Measurements from ENCODE around the gene CLEC4G.

Gene CLEC4G

DNA sequence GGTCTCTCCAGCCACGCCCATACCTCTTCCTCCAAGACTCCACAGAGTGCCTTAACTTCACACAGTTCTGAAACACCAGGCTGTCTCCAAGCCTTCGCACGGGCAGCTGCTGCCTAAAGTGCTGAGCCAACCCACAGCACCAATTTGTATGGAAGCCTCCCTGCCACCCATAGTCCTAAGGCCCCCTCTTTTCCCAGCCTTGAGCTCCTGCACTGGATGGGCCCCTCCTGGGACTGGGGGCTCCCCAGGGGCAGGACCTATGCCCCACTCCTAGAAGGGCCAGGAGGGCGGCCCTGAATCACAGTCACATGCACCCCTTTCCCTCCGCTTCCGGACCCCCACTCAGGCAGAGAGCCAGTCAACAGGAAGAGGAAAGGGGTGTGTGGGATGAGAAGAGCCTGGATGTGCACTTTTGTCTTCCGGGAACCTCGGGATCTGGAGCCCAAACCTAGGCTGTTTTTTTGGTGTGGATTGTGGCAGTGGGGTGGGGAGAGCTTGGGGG is 24.9 kb downstream of the CLEC4G start:
- no peak overlapping the region for H3K4me3 ChIP-seq (ENCODE audit: low read depth, low read length)
- TF ChIP-seq, protein P1, sequence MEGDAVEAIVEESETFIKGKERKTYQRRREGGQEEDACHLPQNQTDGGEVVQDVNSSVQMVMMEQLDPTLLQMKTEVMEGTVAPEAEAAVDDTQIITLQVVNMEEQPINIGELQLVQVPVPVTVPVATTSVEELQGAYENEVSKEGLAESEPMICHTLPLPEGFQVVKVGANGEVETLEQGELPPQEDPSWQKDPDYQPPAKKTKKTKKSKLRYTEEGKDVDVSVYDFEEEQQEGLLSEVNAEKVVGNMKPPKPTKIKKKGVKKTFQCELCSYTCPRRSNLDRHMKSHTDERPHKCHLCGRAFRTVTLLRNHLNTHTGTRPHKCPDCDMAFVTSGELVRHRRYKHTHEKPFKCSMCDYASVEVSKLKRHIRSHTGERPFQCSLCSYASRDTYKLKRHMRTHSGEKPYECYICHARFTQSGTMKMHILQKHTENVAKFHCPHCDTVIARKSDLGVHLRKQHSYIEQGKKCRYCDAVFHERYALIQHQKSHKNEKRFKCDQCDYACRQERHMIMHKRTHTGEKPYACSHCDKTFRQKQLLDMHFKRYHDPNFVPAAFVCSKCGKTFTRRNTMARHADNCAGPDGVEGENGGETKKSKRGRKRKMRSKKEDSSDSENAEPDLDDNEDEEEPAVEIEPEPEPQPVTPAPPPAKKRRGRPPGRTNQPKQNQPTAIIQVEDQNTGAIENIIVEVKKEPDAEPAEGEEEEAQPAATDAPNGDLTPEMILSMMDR (IDR thresholded peaks at IDR 0.05; ENCODE audit: low read depth, low read length), result no peak

DNA sequence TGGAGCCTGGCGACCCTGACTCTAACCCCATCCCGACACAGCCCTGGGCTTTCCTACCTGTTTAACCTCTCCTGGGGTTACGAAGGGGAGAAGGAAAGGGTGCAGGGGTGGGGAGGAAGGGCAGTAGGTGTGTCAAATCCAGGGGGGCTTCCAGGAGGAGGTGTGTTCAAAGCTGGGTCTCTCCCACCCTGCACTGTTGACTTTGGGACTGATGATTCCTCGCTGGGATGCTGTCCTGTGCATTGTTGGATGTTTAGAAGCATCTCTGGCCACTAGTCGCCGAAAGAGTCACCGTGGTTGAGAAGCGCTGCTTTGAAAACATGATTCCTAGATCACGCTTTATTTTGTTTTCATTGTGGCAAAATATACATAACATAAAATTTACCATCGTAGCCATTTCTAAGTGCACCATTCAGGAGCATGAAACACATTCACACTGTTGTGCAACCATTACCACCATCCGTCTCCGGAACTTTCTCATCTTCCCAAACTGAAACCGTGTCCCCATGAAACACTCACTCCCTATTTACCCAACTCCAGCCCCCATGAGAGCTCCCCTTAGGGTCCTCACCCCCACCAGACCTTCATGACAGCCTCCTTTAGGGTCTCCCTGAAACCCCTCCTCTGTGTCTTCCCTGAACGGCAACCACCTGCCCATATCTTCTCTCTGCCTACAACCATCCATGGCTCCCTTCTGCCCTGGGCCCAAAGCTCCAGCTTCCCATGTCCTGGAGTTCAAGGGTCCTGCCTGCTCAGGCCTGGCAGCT is 25.5 kb downstream of the CLEC4G start:
- H3K4me3 ChIP-seq (ENCODE audit: low read depth, low read length), result no peak overlapping the region
- TF ChIP-seq, protein P1 (IDR thresholded peaks at IDR 0.05; ENCODE audit: low read depth, low read length), result no peak

DNA sequence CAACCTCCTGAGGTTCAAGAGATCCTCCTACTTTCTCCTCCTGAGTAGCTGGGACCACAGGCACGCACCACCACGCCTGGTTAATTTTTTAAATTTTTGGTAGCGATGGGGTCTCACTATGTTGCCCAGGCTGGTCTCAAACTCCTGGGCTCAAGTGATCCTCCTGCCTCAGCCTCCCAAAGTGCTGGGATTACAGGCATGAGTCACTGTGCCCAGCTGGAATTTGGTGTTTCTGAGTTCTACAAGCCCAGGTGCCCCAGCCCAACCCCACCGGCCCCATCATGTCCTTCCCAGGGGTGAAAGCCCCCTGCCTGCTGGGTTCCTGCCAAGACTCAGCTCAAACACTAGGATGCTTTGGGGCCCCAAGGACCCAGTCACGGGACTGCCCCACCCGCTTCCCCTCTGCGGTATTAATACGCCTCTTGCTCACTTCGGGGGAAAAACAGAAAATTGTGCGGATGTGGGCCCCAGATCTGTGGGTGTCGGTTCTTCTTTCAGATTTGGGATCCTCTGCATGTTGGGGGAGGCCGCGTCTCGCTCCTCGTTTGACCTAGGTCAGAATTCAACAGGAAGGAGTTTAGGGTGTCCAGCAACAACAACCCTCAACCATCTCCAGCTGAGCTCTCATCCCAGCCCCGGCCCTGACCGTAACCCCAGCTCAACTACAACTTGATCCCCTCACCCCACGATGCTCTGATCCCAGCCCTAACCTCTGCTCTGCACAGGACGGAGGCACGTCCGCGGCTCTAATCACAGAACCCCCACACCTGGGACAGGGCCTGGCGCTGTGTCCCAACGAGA is 26.3 kb downstream of the CLEC4G start:
- TF ChIP-seq, protein P1 (IDR thresholded peaks at IDR 0.05; ENCODE audit: low read depth, low read length), result no peak

DNA sequence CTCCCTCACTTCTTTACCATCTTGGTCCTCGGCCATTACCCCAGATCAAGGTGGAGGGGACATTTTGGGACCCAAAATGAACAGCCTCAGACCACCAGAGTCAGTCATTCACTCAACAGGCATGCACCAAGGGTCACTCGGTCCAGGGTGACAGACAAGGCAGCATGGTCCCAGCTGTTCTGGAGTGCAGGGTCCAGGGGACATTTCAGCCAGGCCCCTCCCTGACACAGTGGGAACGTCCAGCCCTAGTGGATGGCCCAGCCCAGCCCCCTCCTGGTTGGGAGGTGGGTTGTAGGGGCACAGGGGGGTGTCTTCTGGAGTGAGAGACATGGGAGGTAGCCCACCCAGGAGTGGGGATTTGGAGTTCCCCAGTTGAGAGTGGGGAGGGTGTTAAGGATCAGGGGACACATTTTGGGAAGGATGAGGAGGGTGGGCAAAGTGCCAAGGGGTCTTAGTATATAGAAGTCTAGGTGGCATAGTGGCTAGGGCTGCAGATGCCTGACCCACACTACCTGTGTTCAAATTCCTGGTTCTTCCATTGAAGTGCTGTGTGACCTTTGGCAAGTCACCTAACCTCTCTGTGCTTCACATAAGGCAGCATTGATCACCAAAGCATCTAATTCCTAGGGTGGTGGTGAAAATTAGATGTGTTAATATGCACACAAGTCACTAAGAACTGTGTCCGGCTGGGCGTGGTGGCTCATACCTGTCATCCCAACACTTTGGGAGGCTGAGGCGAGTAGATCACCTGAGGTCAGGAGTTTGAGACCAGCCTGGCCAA is 27.4 kb downstream of the CLEC4G start:
- H3K4me3 ChIP-seq (ENCODE audit: low read depth, low read length), result no peak overlapping the region
- TF ChIP-seq, protein P1 (IDR thresholded peaks at IDR 0.05; ENCODE audit: low read depth, low read length), result no peak

More for the DNA sequence above, 26.3 kb downstream of the CLEC4G start:
- no peak overlapping the region for H3K4me3 ChIP-seq (ENCODE audit: low read depth, low read length)

DNA sequence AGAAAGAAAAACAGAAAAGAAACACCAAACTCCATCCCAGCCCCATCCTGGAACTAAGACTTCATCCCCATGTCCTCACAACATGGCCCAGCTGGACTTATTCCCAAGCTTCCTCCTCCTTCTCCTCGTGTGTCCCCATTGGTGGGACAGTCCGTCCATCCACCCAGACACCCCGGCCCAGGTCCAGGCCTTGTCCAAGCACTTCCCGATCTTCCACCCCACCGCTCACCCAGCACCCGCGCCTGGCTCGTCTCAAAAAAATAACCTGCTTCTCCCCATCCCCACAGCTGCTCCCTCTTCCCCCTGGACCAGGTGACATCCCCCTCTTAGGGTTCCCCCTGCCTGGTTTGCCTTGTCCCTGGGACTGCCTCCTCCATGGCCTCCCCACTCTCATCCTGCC is 28.6 kb downstream of the CLEC4G start:
- TF ChIP-seq, protein P1 (IDR thresholded peaks at IDR 0.05; ENCODE audit: low read depth, low read length), result no peak
- H3K4me3 ChIP-seq (ENCODE audit: low read depth, low read length), result no peak overlapping the region

DNA sequence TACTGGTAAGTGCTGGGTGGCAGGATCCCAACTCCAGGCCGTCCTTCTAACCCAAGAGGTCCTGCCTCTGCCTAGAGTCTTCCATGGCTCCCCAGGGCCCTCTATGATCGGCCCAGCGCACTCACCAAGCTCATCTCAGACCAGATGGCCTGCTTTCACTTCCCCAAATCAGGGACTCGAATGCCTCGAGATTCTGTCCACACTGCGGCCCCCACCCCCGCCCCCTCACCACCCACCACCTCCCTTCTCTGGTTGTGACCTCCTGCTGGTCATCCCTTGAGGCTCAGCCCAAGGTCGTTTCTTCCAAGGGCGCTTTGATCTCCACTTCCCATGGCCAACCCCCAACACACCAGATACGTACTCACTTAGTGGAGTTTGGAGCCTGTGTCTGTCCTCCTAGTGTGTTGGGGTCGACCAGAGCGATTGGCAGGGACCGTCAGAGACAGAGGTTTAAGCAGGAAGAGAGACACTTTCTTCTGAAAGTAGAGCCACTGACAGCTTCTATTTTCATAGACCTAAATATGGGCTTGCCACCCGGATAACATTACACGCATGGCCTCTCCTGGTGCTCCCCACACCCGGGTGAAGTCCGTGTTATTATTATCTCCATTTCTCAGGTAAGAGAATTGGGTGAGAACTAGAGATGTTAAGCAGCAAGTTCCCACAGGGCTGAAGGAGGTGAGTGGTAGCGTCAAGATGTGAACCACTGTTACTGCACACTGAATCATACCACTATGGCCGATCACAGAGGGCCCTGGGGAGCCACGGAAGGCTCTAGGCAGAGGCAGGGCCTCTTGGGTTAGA is 30.1 kb downstream of the CLEC4G start, which contains the start of gene FCER2:
TSS of gene FCER2 (minus strand) at position 478 of the 804 bp plus-strand sequence. CDS start 2,371 bp downstream, outside the sequence.
- TF ChIP-seq, protein P1 (IDR thresholded peaks at IDR 0.05; ENCODE audit: low read depth, low read length), result no peak
- H3K4me3 ChIP-seq (ENCODE audit: low read depth, low read length), result no peak within 1 kb of the TSS
